ENCODE results near the gene LRRC4C.
"Not testable (repeated sequence)": the region's sequence is repeated elsewhere in the genome, so short reads cannot be mapped to it uniquely, and the experiment has no call there.

The LRRC4C gene

DNA sequence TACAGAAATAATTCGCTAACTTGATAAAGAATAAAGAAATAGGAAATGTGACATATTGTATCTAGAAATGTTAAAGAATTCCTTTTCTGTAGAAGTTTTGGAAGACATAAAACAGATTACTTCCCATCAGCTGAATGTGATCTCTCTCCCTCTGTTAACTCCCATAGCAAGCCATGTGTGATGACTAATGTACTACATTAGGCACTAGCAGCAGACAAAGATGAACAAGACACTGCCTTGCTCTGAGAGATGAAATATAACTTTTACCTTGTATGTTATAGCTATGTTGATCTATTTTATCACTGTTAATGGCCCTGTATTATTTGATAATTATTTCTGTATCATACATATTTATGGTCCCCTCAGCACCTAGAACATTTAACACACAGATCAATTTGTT lies 817.2 kb downstream of the LRRC4C start:
- DNase-seq, result no peak

DNA sequence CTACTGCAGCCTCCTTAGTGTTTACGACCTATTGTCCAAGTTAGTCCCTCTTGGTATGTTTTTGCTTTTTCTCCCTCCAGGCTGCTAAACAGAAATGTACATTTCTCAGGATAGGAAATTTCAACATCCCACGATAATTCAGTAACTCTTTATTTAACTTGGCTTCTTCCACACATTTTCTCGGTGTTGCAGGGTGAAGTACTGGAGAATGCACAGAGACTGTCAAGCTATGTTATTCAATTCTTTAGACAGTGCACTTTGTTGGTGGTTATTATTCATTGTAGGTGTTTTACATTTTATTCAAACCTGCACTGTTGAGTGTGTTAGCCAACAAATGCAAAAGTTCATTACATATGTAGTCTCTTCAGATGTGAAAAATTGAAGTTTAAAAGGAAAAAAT lies 839.8 kb downstream of the LRRC4C start:
- DNase-seq, result no peak

DNA sequence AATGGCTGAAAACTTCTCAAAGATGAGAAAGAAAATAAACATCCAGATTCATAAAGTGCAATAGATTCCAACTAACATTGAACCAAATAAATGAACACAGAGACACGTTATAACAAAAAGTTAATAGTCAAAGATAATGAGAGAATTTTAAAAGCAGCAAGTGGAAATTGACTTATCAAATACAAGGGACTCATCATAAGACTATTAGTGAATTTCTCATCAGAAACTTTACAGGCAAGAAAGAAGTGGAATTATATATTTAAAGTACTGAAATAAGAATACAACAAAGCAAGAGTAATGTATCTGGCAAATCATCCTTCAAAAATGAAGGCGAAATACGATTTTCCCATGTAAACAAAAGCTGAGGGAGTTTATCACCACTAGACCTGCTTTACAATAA lies 852.7 kb downstream of the LRRC4C start:
- no peak for DNase-seq

DNA sequence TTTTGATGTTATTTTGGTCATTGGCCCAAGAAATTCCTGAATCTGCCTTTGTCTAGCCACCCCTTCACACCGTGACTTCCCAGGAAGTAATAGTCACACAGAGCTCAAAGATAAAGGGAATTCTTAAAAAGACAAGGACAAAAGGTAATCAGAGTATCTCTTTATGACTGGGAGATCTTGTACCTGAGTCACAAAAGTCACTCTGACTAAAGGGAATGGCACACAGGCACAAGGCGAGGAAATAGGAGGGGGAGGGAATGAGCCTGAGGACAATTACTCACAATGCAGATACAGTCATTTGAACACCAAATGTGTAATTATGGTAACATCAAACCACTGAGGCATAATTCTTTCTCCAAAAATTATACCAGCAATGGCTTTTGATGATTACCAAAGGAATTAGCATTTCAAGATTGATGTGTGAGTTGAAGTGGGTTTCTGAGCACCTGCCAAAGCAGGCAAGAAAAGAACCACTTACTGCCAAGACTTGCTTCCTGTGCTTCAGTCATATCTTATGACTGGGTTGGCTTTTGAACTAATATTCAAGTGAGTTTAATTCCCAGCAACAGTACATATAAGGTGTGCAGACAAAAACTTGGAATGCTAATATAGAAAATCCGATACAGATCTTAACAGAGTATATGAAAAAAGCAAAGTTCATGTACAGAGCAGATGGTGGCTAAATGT lies 856.4 kb downstream of the LRRC4C start:
- DNase-seq, result no peak

DNA sequence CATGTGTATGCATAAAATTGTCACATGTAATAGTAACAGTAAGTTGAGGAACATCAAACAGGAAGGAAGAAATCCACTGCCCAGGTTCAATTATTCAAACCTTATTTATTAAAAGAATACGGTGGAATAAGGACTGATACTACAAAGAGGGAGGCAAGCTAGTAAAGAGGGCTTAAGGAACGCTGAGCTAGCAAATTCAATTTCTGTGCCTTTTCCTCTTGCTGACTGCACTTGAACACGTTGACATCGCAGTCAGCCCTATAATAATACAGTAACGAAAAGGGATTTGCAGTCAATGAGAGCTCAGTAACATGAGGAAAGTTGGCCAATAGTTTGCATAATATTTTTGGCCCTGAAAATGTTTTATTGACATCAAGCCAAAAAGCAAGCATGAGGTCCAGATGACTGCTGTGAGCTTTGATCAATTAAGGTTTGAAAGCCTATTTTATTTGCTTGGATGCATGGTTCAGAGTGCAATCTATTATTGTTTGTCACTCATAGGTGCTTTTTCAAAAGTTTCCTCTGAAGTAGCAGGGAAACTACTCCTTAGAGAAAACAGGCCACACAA lies 861.8 kb downstream of the LRRC4C start:
- DNase-seq, result no peak

DNA sequence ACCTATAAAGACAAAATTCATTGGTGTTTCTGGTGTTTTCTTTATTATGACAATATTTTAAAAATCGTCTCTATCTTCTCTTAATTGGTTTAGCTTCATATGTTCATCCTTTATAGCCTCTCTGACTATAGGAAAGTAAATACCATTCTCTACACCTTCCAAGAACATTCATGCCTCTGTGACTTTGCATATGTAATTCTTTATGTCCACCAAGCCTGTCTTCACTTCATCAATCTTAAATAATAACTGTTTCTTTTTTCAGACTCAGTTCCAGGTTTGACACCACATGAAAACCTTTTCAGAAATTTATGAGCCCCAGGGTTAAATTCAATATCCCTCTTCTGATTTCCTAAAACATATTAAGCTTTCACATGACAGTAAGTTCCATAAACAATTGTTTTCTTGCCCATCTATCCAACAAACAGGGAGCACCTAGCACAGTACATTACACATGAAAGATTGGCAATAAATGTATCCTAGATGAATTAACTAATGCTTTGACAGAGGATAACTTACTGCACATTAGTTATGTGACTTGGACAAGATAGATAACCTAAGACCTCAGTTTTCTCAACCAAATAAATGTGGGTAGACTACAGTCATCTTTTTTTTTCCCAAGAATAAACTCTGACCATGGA lies 886.1 kb downstream of the LRRC4C start:
- DNase-seq, result no peak

DNA sequence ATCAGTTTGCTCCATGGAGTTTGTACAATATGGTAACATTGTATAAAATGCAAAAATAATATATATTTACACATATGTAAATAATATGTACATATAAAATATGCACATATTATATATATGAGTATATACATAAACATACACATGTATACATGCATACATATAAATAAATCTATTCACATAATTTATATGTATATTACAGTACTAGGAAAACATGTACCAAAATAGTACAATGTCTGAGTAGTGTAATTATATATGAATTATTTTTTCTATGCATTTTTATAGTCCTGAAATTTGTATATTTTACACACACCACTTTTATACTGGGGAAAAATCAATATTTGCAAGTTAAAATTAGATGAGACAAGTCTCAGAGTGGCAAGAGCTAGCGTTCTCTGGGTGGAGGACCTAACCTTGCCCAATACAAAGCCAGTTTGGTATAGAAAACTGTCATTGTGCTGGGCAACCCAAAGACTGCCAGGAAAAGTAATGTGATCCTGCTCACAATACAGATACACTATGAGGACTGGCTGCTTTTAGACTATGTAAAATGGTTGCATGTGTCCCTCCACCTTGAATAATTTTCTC lies 889.4 kb downstream of the LRRC4C start:
- no peak for DNase-seq

DNA sequence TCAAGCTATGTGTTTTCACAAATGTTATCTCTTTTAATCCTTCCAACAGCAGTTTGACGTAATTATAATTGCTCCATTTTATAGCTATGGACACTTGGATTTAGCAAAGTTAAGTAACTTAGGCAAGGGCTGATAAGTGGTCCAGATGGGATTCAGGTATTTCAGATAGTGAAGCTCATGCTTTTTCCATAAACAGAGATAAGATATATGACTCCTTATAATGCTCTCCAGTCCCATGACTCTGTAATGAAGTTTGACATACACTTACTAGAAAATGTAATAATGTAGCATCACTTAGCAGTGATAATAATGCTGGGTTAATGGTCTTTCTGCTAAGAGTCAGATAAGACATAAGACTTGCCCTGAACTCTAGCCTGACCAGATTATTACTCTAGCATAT lies 892.1 kb downstream of the LRRC4C start:
- DNase-seq, result no peak

DNA sequence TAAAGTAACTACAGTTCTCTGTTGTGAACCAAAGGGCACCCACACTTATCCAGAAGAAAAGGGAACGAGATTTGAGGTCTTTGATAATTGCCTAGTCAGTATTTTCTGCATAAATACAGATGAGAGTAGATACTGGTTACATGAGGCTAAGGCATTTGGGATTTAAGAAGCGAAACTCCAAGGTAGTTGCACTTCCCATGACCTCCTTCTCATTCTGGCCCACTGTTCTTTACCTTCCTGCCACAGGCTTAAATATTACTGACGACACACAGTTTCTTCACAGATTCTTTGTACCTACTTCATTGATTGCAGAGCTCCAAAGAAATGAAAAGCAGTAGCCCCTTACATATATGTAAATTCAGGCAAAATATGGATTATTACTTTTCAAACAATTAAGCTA lies 915.3 kb downstream of the LRRC4C start:
- no peak for DNase-seq

DNA sequence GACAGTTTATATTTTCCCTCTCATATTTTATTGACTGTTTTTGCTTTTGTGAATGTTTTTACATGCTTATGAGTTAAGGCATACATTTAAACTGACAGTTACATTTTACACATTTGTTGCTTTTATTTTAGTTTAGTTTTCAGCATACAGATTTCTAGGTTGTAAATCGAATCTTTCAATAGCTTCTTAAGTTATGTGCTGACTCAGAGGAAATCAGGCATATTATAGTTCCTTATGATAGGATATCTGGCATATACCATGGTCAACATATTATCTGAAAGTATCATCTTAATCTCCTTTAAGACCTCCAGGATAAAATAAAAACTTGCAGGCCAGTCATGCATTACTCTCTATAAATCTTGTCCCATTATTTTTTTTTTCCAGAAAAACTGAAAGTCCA lies 916.6 kb downstream of the LRRC4C start:
- DNase-seq, result no peak

DNA sequence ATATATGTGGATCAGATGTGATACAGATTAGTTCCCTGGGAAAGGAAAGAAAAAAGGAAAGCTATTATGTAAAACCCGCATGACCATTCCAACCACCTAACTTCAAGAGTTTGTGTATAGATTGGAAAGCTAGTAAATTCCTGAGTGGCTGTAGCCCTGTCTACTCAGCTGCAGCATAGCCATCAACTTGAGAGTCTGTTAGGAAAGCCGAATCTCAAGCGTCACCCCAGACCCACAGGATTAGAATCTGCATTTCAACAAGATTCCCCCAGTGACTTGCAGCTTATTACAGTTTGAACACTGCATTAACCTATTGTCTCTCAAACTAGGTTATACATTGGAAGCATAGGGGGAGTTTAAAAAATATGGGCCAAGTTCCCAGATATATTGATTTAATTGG lies 921.7 kb downstream of the LRRC4C start:
- DNase-seq, result no peak

DNA sequence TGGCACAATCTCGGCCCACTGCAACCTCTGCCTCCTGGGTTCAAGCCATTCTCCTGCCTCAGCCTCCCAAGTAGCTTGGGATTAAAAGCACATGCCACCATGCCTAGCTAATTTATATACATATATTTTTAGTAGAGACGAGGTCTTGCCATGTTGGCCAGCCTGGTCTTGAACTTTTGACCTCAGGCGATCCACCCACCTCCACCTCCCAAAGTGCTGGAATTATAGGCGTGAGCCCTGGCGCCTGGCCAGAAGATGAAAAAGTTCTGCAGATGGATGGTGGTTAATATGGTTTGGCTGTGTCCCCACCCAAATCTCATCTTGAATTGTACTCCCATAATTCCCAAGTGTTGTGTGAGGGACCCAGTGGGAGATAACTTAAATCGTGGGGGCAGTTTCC lies 937.4 kb downstream of the LRRC4C start:
- not testable (repeated sequence) for DNase-seq

DNA sequence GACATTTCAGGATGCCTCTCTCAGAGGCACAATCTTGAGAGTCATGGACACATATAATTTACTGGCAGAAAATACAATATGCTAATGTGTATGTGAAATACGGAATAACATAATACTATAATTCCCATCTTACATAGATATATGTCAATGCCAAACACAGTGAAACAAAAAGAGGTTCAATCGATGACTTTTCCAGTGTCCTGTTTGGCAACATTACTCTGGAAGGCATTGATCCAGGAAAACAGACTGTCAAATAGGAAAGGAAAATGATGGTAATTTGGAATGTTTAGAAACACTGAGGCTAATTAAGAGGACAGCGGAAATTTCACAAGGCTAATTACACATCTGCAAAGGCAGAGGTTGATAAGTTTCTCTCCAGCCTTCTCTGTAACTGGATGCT lies 942.3 kb downstream of the LRRC4C start:
- no peak for DNase-seq

DNA sequence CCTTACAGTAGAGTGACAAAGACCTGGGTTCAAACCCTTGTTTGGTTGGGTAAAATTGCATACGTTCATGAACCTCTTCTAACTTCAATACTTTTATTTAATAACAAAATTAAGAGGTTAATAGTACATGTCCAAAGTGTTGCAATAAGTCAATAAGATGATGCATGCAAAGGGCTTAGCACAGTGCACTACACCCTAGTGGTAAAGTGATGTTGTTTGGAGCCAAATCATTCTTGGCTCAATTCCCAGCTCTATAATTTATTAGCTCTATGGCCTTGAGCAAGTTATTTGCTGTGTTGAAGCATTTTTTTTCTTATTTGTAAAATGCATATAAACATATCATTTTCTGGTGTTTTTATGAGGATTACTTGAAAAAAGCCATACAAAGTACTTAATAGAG lies 945.3 kb downstream of the LRRC4C start:
- no peak for DNase-seq

DNA sequence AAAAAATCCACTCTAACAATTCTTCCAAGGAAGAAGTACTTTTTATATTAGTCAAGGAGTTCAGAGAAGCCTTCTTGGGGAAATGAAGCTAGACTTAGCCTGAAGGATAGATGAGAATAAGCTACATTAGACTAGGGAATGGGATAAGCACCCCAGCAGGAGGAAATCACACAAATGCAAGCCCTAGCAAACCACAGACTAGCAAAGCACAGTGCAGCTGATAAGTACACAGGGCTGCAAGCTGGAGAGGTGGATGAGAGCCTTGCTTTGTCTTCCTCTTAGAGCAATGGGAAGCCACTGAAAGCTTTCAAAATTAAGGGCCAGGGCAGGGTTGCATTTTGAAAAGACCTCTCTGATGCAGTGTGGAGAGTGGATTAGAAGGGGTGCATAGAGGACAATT lies 946.2 kb downstream of the LRRC4C start:
- DNase-seq, result no peak

DNA sequence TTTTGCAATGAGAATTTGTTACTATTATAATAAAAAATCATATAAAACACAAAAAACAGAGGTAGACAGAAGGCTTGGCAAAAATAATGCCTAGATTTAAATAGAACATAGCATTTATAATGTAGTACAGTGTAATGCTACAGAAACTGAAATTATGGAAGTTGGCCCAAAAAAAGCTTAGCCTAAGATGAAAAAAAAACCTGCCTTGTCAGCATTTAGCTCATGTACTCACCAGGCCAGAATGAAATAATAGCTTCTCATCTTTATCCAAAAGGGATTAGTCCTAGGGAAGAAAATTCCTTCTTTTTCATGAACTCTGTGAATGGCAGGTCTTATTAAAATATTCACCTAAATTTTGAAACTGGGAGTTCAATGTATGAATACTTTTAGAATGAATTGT lies 951.1 kb downstream of the LRRC4C start:
- no peak for DNase-seq

DNA sequence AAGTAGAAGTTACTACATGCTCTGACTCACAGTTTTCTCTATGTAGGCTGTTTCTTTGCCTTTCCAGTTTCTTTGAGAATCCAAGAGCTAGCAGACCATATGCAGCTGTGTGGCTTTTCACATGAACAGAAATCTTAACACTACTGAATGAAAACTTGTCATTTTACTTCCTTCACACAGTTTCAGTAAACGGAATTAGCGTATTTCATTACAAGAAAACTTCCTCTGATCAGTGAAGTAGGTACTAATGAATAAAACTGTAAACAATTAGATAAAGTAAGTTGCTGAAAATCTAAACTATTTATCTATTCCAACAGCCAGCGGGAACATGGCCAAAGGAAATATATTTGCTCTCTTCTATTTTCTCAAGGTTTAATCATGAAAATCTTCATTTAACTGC lies 953.2 kb downstream of the LRRC4C start:
- no peak for DNase-seq

DNA sequence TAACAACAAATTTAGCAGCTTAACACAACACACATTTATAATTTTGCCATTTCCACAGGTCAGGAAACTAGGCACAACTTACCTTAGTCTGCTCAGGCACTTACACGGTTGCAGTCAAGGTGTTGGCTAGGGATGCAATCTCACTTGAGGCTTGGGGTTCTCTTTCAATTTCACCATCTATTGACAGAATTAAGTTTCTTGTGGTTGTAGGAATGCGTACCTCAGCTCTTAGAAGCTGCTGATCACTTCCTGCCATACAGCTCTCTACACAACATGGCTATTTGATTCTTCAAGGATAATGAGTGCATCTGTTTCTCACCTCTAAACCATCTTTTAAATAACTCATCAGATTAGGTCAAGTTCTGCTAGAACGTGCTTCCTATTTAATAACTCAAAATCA lies 968.1 kb downstream of the LRRC4C start:
- DNase-seq, result no peak

DNA sequence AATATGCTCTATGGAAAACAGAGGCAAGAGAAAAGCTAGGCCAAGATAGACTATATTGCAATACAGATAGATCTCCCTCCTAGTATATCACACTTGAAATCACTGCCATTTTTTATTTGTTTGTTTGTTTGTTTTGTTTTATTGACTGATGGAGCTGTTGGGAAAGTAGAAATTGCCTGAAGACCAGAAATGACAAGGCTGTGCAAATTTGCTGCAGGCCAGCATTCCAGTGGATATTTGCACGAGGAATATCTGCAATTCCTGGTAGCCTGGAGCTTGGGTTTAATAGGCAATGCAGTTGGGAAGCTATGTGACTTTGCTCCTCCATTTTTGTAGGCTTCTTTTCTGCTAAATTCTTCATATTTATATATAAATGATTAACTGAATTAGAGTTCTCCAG lies 991.7 kb downstream of the LRRC4C start:
- no peak for DNase-seq

DNA sequence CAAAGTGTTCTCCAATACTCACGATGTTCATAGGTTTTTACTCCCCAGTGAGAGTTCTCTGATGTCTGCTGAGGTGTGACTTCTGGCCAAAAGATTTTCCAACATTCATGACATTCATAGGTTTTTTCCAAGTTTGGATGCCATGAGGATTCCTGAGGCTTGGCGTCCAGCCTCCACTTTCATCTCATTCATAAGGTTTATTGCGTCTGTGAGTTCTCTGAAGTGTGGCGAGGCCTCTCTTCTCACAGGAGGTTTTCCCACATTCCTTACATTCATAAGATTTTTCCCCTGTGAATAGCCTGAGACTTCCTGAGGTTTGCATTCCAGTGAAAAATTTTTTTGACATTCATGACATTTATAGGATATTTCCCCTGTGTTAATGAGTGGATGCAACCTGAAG lies 1014.1 kb downstream of the LRRC4C start:
- no peak for DNase-seq

DNA sequence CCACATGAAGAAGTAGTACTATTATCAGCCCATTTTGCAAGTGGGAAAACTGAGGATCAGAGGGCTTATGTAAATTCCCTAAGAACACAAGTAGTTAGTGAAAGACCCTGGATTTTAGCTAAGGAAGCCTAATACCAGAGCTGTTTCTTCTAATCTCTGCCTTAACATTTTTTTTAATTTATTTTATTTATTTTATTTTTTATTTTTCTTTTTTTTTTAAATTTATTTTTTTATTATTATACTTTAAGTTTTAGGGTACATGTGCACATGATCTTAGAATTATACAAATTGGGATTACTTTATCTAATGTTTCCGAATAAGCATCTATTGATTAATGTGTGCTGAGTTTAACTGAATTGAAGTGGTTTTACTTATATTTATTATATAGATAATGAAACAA lies 1015.3 kb downstream of the LRRC4C start:
- no peak for DNase-seq

DNA sequence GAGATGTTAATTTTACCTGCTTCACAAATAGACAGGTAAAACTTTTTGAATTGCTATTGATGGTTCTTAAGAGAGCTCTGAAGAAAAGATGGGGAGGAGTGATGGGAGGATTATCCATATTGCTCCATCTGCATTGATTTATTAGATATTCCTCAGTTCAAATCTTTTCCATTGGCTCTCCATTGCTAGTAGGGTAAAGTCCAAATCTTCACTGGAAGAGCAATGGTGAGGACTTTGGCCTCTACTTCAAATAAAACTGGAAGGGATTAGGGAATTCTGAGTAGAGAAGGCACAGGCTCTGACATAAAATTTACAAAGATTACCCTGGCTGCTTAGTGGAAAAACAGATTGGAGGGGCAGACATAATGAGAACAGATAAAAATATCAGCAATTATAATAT lies 1024.1 kb downstream of the LRRC4C start:
- no peak for DNase-seq

DNA sequence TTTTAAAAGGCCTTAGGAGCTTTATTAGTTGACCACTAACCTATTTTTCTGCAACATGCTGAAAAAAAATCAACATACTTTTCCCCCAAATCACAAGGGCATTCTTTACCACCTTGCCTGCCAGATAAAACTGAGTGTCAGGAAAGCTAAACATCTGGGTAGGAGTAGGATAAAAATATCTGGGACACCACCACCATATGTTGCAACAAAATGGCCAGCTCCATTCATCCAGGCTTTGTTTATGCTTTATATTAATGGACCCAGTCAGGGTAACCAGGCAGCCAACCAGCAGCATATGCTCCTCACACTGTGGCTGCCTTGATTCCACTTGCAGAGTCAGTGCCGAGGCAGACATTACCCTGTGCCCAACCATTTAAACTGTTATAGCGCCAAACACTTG lies 1024.5 kb downstream of the LRRC4C start:
- DNase-seq, result no peak

DNA sequence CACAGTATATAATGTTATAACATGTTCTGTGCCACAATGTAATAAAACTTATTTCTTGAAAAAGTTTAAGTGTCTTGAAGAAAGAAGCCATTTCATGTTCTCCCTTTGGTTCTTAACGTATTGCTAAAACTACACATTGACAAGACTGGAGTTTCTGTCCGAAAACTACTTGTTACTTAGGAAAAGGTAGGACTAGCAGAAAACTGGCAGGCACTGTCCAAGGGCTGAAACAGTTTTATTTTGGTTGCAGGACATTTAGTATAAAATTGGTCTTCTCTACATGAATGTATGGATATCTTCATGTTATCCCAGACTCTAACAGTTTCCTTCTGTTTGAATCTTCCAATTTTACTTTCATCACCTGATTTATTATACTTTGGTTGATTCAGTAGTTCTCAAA lies 1027.1 kb downstream of the LRRC4C start:
- no peak for DNase-seq

DNA sequence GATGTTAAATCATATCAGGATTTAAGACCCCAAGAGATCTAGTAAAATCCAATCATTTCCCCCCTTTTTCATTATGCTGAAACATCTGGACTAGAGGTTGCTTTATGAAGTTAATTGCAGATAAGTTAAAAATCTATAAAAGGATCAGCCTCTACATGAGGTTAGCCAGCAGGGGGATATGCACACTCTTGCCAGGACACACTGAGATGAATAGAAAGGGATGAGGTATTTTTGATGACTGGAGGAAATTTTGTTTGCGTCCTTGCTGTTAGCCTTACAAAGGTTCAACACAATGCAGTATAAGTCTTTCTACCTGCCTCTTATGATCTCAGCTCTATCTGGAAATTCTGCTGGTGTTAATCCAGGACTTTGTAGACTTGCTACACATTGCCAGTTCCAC lies 1034.3 kb downstream of the LRRC4C start:
- DNase-seq, result no peak
